ENCODE data around the gene NME9.

GRCh38 chr3:138284957-138285477 lies 44.6 kb downstream of the NME9 start:
- TF ChIP-seq EZH2phosphoT487 (IDR thresholded peaks at IDR 0.05; ENCODE audit: low read length), result no peak
- TF ChIP-seq CTCF (IDR thresholded peaks at IDR 0.05; ENCODE audit: low read length), result 0 out of 2 replicates have a peak, but pooled peaks have one; percentile 7
- no peak for TF ChIP-seq EZH2 (optimal IDR thresholded peaks at IDR 0.05; ENCODE audit: low read depth, low read length)

All from MM.1S (cell line).